ENCODE data around the gene FAM13A. TPM values are rescaled to one million over a fixed set of nuclear protein-coding genes. Genes with fewer than 3 reads are reported as not detected.

The FAM13A gene
- total and polyA plus RNA-seq, 2 of the 8 experiments (the other 6 are each of a cell fraction or from before 2014, with no cell fraction given): 7.1 to 16.5 TPM

DNA sequence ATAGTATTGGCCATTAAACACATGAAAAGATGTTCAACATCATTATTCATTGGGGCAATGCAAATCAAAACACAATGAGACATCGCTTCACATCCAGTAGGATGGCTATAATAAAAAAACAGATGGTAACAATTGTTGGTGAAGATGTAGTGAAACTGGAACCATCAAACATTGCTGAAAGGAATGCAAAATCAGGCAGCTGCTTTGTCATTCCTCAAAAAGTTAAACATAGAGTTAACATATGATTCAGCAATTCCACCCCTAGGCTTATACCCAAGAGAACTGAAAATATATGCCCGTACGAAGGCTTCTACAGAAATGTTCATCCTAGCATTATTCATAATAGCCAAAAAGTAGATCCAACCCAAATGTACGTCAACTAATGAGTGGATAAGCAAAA is 215.3 kb downstream of the FAM13A start:
- TF ChIP-seq GTF2F1 (IDR thresholded peaks at IDR 0.05; ENCODE audit: borderline replicate concordance, low read depth, low read length): no peak
- Histone ChIP-seq H2BK20ac (ENCODE audit: low read length) (no peak overlapping the region), H3K9ac (replicated peaks in 1 of 4; ENCODE audit: extremely low read depth in 1 of 4, low read depth in 3 of 4, low read length in 3 of 4) (no peak overlapping the region), H2AFZ (ENCODE audit: low read length) (no peak overlapping the region), H2BK15ac (ENCODE audit: low read length) (no peak overlapping the region), H3K27ac (ENCODE audit: low read depth, low read length) (no peak overlapping the region), H3K4me1 (replicated peaks in 1 of 4; ENCODE audit: control insufficient read depth in 3 of 4, insufficient read depth in 4 of 4, low read length in 3 of 4) (no peaks in the 10 kb centered on the region; a peak in 1 of 7 replicates), H3K79me1 (ENCODE audit: low read depth, low read length) (no peaks in the 10 kb centered on the region), H3K14ac (ENCODE audit: insufficient read length) (no peak overlapping the region), H4K5ac (ENCODE audit: insufficient read length, low read depth, low read length) (no peak overlapping the region), H3K18ac (ENCODE audit: extremely low read depth, low read length) (no peak overlapping the region), H3K27me3 (replicated peaks in 1 of 4; ENCODE audit: control insufficient read depth in 3 of 4, extremely low read depth in 1 of 4, insufficient read depth in 3 of 4, low read length in 3 of 4) (no peaks in the 10 kb centered on the region), H2BK5ac (ENCODE audit: low read depth, low read length) (no peak overlapping the region), H3K23me2 (ENCODE audit: low read depth, low read length) (no peaks in the 10 kb centered on the region), H3K23ac (ENCODE audit: insufficient read length) (no peak overlapping the region), H2AK5ac (ENCODE audit: low read depth, low read length) (no peak overlapping the region), H2BK120ac (replicated peaks; ENCODE audit: low read depth, low read length) (no peak overlapping the region), H3K4me2 (ENCODE audit: insufficient read depth in 1 of 2, low read depth in 2 of 2, low read length in 2 of 2) (no peak overlapping the region), H2BK12ac (ENCODE audit: low read depth, low read length) (no peak overlapping the region), H3K56ac (replicated peaks; ENCODE audit: insufficient read length, low read depth, low read length) (no peak overlapping the region), H4K8ac (ENCODE audit: extremely low read depth, insufficient read depth, low read length) (no peak overlapping the region), H3K4me3 (ENCODE audit: extremely low read depth in 1 of 4, insufficient read depth in 2 of 4, low read depth in 3 of 4, low read length in 4 of 4) (no peak overlapping the region), H3K79me2 (ENCODE audit: control insufficient read depth in 1 of 2, insufficient read depth in 2 of 2, low read length in 2 of 2) (no peaks in the 10 kb centered on the region), H3K9me3 (ENCODE audit: insufficient read depth in 2 of 2, low read depth in 1 of 2, low read length in 1 of 2) (no peaks in the 10 kb centered on the region), H4K20me1 (replicated peaks in 1 of 2; ENCODE audit: control insufficient read depth in 1 of 2, insufficient read depth in 2 of 2, low read length in 2 of 2) (no peaks in the 10 kb centered on the region), H4K91ac (replicated peaks; ENCODE audit: insufficient read length, low read length) (no peak overlapping the region), H3K4ac (replicated peaks; ENCODE audit: insufficient read length, low read depth, low read length) (no peak overlapping the region), H3K36me3 (ENCODE audit: control insufficient read depth in 2 of 4, insufficient read depth in 4 of 4, low read length in 3 of 4) (no peaks in the 10 kb centered on the region)
- ChIA-PET POLR2A (ENCODE audit: partially characterized antibody) (no interaction called here), CTCF (ENCODE audit: partially characterized antibody) (no interaction called here)
- FAIRE-seq (no peak), DNase-seq (ENCODE audit: low read depth in 1 of 2, low spot score in 2 of 2) (no peak)
- 92% methylated on average over 4 of the region's 4 CpGs; no CpG with 5 or more reads in 1 of the 2 experiments for WGBS, 2 experiments (ENCODE audit: extremely low coverage in 1 of 2, insufficient coverage in 1 of 2, insufficient read length in 1 of 2, insufficient replicate concordance in 2 of 2, low coverage in 1 of 2, low lambda C conversion rate in 2 of 2, missing lambda C conversion rate in 1 of 2)

Measured in H1 (cell line).